WTC11 (cell line): ENCODE results near the gene STARD13.

Experiments used
- ATF1 ChIP-seq: sonication (generic); formaldehyde crosslinking; IDR thresholded peaks from 2 replicates; pipeline ENCODE4 v1.8.1; 2023; ENCODE audit warnings: mild to moderate bottlenecking, moderate library complexity, missing genetic modification reagents
- JUN ChIP-seq: sonication (generic); formaldehyde crosslinking; IDR thresholded peaks from 2 replicates; pipeline ENCODE4 v1.8.0; 2023; ENCODE audit warnings: mild to moderate bottlenecking, missing genetic modification reagents
- NFE2L1 ChIP-seq: sonication (generic); formaldehyde crosslinking; IDR thresholded peaks from 2 replicates; pipeline ENCODE4 v1.8.1; 2023; ENCODE audit warnings: missing genetic modification reagents
- NR2C2 ChIP-seq: sonication (generic); formaldehyde crosslinking; IDR thresholded peaks from 2 replicates; pipeline ENCODE4 v1.8.0; 2022; ENCODE audit warnings: mild to moderate bottlenecking, missing genetic modification reagents
- SP1 ChIP-seq: sonication (generic); formaldehyde crosslinking; conservative IDR thresholded peaks from 2 replicates; pipeline ENCODE4 v1.8.1; 2022; ENCODE audit warnings: missing genetic modification reagents
- TEAD4 ChIP-seq: sonication (generic); formaldehyde crosslinking; IDR thresholded peaks from 2 replicates; pipeline ENCODE4 v1.8.0; 2022; ENCODE audit warnings: mild to moderate bottlenecking, missing genetic modification reagents
- TF ChIP-seq, protein P1 (sequence below): sonication (generic); formaldehyde crosslinking; IDR thresholded peaks from 2 replicates; pipeline ENCODE4 v1.8.1; 2023; ENCODE audit warnings: mild to moderate bottlenecking, missing genetic modification reagents, borderline replicate concordance
- TF ChIP-seq, protein P2 (sequence below): fragments of 200-600 bp; IDR thresholded peaks from 2 replicates; pipeline ENCODE4 v1.8.0; 2022; ENCODE audit warnings: antibody characterized with exemption
- TF ChIP-seq, protein P3 (sequence below): sonication (generic); formaldehyde crosslinking; IDR thresholded peaks from 2 replicates; pipeline ENCODE4 v1.8.0; 2022; ENCODE audit warnings: mild to moderate bottlenecking, missing genetic modification reagents
- TF ChIP-seq, protein P4 (sequence below): sonication (generic); formaldehyde crosslinking; IDR thresholded peaks from 2 replicates; pipeline ENCODE4 v1.8.1; 2022; ENCODE audit warnings: missing genetic modification reagents, borderline replicate concordance
- TF ChIP-seq, protein P5 (sequence below): sonication (generic); formaldehyde crosslinking; IDR thresholded peaks from 2 replicates; pipeline ENCODE4 v1.8.1; 2023; ENCODE audit warnings: mild to moderate bottlenecking, moderate library complexity, missing genetic modification reagents

DNA sequence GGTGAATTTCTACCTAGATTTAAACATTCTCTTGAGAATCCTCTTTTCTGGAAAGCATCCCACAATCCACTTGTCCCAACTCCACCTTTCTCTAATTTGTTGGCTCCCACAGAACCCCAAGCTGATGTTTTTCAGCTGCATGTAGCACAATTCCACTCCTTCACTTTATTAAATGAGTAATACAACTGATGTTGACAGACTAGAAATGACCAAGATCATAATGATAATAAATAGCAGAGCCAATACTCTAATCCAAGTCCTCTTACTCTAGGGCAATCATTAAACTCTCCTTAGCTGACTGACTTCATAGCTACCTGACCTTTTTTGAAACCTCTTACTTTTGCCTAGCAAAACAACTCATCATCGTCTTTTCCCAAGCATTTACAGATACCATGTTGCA is 27.9 kb upstream of the STARD13 start:
- TF ChIP-seq, protein P1, sequence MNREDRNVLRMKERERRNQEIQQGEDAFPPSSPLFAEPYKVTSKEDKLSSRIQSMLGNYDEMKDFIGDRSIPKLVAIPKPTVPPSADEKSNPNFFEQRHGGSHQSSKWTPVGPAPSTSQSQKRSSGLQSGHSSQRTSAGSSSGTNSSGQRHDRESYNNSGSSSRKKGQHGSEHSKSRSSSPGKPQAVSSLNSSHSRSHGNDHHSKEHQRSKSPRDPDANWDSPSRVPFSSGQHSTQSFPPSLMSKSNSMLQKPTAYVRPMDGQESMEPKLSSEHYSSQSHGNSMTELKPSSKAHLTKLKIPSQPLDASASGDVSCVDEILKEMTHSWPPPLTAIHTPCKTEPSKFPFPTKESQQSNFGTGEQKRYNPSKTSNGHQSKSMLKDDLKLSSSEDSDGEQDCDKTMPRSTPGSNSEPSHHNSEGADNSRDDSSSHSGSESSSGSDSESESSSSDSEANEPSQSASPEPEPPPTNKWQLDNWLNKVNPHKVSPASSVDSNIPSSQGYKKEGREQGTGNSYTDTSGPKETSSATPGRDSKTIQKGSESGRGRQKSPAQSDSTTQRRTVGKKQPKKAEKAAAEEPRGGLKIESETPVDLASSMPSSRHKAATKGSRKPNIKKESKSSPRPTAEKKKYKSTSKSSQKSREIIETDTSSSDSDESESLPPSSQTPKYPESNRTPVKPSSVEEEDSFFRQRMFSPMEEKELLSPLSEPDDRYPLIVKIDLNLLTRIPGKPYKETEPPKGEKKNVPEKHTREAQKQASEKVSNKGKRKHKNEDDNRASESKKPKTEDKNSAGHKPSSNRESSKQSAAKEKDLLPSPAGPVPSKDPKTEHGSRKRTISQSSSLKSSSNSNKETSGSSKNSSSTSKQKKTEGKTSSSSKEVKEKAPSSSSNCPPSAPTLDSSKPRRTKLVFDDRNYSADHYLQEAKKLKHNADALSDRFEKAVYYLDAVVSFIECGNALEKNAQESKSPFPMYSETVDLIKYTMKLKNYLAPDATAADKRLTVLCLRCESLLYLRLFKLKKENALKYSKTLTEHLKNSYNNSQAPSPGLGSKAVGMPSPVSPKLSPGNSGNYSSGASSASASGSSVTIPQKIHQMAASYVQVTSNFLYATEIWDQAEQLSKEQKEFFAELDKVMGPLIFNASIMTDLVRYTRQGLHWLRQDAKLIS (CRISPR knock-in tag) = no peak
- TF ChIP-seq JUN (CRISPR knock-in tag) (no peak), ATF1 (CRISPR knock-in tag) (no peak), SP1 (CRISPR knock-in tag) (no peak), TEAD4 (no peak), NR2C2 (CRISPR knock-in tag) (no peak), NFE2L1 (CRISPR knock-in tag) (no peak)
- TF ChIP-seq, protein P2, sequence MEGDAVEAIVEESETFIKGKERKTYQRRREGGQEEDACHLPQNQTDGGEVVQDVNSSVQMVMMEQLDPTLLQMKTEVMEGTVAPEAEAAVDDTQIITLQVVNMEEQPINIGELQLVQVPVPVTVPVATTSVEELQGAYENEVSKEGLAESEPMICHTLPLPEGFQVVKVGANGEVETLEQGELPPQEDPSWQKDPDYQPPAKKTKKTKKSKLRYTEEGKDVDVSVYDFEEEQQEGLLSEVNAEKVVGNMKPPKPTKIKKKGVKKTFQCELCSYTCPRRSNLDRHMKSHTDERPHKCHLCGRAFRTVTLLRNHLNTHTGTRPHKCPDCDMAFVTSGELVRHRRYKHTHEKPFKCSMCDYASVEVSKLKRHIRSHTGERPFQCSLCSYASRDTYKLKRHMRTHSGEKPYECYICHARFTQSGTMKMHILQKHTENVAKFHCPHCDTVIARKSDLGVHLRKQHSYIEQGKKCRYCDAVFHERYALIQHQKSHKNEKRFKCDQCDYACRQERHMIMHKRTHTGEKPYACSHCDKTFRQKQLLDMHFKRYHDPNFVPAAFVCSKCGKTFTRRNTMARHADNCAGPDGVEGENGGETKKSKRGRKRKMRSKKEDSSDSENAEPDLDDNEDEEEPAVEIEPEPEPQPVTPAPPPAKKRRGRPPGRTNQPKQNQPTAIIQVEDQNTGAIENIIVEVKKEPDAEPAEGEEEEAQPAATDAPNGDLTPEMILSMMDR = no peak
- TF ChIP-seq, protein P3, sequence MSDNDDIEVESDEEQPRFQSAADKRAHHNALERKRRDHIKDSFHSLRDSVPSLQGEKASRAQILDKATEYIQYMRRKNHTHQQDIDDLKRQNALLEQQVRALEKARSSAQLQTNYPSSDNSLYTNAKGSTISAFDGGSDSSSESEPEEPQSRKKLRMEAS (CRISPR knock-in tag) = no peak
- TF ChIP-seq, protein P4, sequence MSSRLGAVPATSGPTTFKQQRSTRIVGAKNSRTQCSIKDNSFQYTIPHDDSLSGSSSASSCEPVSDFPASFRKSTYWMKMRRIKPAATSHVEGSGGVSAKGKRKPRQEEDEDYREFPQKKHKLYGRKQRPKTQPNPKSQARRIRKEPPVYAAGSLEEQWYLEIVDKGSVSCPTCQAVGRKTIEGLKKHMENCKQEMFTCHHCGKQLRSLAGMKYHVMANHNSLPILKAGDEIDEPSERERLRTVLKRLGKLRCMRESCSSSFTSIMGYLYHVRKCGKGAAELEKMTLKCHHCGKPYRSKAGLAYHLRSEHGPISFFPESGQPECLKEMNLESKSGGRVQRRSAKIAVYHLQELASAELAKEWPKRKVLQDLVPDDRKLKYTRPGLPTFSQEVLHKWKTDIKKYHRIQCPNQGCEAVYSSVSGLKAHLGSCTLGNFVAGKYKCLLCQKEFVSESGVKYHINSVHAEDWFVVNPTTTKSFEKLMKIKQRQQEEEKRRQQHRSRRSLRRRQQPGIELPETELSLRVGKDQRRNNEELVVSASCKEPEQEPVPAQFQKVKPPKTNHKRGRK (CRISPR knock-in tag) = no peak
- TF ChIP-seq, protein P5, sequence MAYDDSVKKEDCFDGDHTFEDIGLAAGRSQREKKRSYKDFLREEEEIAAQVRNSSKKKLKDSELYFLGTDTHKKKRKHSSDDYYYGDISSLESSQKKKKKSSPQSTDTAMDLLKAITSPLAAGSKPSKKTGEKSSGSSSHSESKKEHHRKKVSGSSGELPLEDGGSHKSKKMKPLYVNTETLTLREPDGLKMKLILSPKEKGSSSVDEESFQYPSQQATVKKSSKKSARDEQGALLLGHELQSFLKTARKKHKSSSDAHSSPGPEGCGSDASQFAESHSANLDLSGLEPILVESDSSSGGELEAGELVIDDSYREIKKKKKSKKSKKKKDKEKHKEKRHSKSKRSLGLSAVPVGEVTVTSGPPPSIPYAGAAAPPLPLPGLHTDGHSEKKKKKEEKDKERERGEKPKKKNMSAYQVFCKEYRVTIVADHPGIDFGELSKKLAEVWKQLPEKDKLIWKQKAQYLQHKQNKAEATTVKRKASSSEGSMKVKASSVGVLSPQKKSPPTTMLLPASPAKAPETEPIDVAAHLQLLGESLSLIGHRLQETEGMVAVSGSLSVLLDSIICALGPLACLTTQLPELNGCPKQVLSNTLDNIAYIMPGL = no peak
